ENCODE data around the gene FSTL3. TPM values are rescaled to one million over a fixed set of nuclear protein-coding genes. Genes with fewer than 3 reads are reported as not detected.

The FSTL3 gene
- total and polyA plus RNA-seq, 2 of the 13 experiments (the other 11 are each of a cell fraction or from before 2014, with no cell fraction given) = 13.5 to 15.6 TPM

GRCh38 chr19:664913-665443, 11.2 kb upstream of the FSTL3 start (continued):
- TF ChIP-seq, protein P1, sequence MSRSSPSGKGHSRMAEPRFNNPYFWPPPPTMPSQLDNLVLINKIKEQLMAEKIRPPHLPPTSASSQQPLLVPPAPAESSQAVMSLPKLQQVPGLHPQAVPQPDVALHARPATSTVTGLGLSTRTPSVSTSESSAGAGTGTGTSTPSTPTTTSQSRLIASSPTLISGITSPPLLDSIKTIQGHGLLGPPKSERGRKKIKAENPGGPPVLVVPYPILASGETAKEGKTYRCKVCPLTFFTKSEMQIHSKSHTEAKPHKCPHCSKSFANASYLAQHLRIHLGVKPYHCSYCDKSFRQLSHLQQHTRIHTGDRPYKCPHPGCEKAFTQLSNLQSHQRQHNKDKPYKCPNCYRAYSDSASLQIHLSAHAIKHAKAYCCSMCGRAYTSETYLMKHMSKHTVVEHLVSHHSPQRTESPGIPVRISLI (CRISPR knock-in tag; IDR thresholded peaks at IDR 0.05; ENCODE audit: borderline replicate concordance) = peak; percentile 63; the same call in 1 of the 2 replicates
- TF ChIP-seq MED8 (CRISPR knock-in tag; IDR thresholded peaks at IDR 0.05; ENCODE audit: insufficient replicate concordance) (no peak), CC2D1A (CRISPR knock-in tag; IDR thresholded peaks at IDR 0.05) (no peak), AGO1 (IDR thresholded peaks at IDR 0.05; ENCODE audit: low read depth, low read length, poor library complexity, severe bottlenecking) (peak; percentile 69), PPARG (CRISPR knock-in tag; conservative IDR thresholded peaks at IDR 0.05) (peak; percentile 51; the same call in 1 of the 2 replicates), ZNF276 (CRISPR knock-in tag; IDR thresholded peaks at IDR 0.05; ENCODE audit: low read depth) (no peak), PAX8 (CRISPR knock-in tag; IDR thresholded peaks at IDR 0.05; ENCODE audit: borderline replicate concordance) (no peak), SRSF9 (IDR thresholded peaks at IDR 0.05; ENCODE audit: borderline replicate concordance, insufficient read depth, low read depth, low read length, poor library complexity, severe bottlenecking) (no peak), ERF (CRISPR knock-in tag; IDR thresholded peaks at IDR 0.05) (peak; percentile 82), MAX (IDR thresholded peaks at IDR 0.05) (peak; percentile 95)
- TF ChIP-seq, protein P2, sequence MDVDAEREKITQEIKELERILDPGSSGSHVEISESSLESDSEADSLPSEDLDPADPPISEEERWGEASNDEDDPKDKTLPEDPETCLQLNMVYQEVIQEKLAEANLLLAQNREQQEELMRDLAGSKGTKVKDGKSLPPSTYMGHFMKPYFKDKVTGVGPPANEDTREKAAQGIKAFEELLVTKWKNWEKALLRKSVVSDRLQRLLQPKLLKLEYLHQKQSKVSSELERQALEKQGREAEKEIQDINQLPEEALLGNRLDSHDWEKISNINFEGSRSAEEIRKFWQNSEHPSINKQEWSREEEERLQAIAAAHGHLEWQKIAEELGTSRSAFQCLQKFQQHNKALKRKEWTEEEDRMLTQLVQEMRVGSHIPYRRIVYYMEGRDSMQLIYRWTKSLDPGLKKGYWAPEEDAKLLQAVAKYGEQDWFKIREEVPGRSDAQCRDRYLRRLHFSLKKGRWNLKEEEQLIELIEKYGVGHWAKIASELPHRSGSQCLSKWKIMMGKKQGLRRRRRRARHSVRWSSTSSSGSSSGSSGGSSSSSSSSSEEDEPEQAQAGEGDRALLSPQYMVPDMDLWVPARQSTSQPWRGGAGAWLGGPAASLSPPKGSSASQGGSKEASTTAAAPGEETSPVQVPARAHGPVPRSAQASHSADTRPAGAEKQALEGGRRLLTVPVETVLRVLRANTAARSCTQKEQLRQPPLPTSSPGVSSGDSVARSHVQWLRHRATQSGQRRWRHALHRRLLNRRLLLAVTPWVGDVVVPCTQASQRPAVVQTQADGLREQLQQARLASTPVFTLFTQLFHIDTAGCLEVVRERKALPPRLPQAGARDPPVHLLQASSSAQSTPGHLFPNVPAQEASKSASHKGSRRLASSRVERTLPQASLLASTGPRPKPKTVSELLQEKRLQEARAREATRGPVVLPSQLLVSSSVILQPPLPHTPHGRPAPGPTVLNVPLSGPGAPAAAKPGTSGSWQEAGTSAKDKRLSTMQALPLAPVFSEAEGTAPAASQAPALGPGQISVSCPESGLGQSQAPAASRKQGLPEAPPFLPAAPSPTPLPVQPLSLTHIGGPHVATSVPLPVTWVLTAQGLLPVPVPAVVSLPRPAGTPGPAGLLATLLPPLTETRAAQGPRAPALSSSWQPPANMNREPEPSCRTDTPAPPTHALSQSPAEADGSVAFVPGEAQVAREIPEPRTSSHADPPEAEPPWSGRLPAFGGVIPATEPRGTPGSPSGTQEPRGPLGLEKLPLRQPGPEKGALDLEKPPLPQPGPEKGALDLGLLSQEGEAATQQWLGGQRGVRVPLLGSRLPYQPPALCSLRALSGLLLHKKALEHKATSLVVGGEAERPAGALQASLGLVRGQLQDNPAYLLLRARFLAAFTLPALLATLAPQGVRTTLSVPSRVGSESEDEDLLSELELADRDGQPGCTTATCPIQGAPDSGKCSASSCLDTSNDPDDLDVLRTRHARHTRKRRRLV (CRISPR knock-in tag; IDR thresholded peaks at IDR 0.05) = no peak
- TF ChIP-seq, protein P3, sequence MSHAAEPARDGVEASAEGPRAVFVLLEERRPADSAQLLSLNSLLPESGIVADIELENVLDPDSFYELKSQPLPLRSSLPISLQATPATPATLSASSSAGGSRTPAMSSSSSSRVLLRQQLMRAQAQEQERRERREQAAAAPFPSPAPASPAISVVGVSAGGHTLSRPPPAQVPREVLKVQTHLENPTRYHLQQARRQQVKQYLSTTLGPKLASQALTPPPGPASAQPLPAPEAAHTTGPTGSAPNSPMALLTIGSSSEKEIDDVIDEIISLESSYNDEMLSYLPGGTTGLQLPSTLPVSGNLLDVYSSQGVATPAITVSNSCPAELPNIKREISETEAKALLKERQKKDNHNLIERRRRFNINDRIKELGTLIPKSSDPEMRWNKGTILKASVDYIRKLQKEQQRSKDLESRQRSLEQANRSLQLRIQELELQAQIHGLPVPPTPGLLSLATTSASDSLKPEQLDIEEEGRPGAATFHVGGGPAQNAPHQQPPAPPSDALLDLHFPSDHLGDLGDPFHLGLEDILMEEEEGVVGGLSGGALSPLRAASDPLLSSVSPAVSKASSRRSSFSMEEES (CRISPR knock-in tag; IDR thresholded peaks at IDR 0.05) = peak; percentile 36; the same call in 1 of the 2 replicates
- TF ChIP-seq, protein P4, sequence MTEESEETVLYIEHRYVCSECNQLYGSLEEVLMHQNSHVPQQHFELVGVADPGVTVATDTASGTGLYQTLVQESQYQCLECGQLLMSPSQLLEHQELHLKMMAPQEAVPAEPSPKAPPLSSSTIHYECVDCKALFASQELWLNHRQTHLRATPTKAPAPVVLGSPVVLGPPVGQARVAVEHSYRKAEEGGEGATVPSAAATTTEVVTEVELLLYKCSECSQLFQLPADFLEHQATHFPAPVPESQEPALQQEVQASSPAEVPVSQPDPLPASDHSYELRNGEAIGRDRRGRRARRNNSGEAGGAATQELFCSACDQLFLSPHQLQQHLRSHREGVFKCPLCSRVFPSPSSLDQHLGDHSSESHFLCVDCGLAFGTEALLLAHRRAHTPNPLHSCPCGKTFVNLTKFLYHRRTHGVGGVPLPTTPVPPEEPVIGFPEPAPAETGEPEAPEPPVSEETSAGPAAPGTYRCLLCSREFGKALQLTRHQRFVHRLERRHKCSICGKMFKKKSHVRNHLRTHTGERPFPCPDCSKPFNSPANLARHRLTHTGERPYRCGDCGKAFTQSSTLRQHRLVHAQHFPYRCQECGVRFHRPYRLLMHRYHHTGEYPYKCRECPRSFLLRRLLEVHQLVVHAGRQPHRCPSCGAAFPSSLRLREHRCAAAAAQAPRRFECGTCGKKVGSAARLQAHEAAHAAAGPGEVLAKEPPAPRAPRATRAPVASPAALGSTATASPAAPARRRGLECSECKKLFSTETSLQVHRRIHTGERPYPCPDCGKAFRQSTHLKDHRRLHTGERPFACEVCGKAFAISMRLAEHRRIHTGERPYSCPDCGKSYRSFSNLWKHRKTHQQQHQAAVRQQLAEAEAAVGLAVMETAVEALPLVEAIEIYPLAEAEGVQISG (CRISPR knock-in tag; IDR thresholded peaks at IDR 0.05) = peak; percentile 54; the same call in 1 of the 2 replicates

Measured in HepG2 (cell line).